ENCODE measurements around the gene GRK3.

GRCh38 chr22:25525376-25525775 is 39.1 kb upstream of the GRK3 start:
- TF ChIP-seq CTCF (IDR thresholded peaks at IDR 0.05) (no peak), POLR2A (IDR thresholded peaks at IDR 0.05) (no peak)
